A673 (cell line): ENCODE data around the gene RSAD1. TPM values are rescaled to one million over a fixed set of nuclear protein-coding genes. Genes with fewer than 3 reads are reported as not detected.

Experiments used
- BruUV-seq: library from RNA; stranded (reverse); fragments of 400-500 nt; replicated peaks from 2 replicates; lab custom pipeline; 2021; lab: Mats Ljungman, UMichigan
- CTCF ChIA-PET: fragments of 300-600 bp; sonication (Branson Sonifier 250); formaldehyde crosslinking; loops from one replicate; lab custom pipeline; 2022; ENCODE audit warnings: antibody characterized with exemption; lab: Charles Lee
- POLR2A ChIA-PET: fragments of 300-600 bp; sonication (Branson Sonifier 250); formaldehyde crosslinking; loops from one replicate; lab custom pipeline; 2022; ENCODE audit warnings: antibody characterized with exemption; ENCODE audit not compliant: low non-redundant PET; lab: Charles Lee
- DNase-seq: peaks from one replicate; pipeline ENCODE4 v3.0.0-alpha.2; 2015; ENCODE audit warnings: low spot score
- H3K27ac ChIP-seq: fragments of 200-600 bp; sonication (generic); 2 replicates; pipeline ENCODE4 v1.5.1; 2016; ENCODE audit warnings: mixed run types, low read depth, mild to moderate bottlenecking, mixed read lengths, antibody characterized with exemption, low read length; ENCODE audit not compliant: poor library complexity, severe bottlenecking
- H3K27me3 ChIP-seq: fragments of 200-600 bp; sonication (generic); replicated peaks from 2 replicates; pipeline ENCODE4 v1.6.1; 2017; ENCODE audit warnings: mixed run types, low read depth, mild to moderate bottlenecking, mixed read lengths, antibody characterized with exemption, low read length; ENCODE audit not compliant: insufficient read depth, poor library complexity
- H3K36me3 ChIP-seq: fragments of 200-600 bp; sonication (generic); 2 replicates; pipeline ENCODE4 v1.6.1; 2016; ENCODE audit warnings: mixed run types, mild to moderate bottlenecking, mixed read lengths, antibody characterized with exemption, low read length; ENCODE audit not compliant: insufficient read depth, poor library complexity, severe bottlenecking
- H3K4me1 ChIP-seq: fragments of 200-600 bp; sonication (generic); 2 replicates; pipeline ENCODE4 v1.6.1; 2017; ENCODE audit warnings: mixed run types, mild to moderate bottlenecking, mixed read lengths, antibody characterized with exemption, low read length; ENCODE audit not compliant: insufficient read depth, poor library complexity, severe bottlenecking
- H3K4me3 ChIP-seq: fragments of 200-600 bp; sonication (generic); 2 replicates; pipeline ENCODE4 v1.5.1; 2016; ENCODE audit warnings: low read depth, mixed run types, mild to moderate bottlenecking, mixed read lengths, low read length; ENCODE audit not compliant: poor library complexity, severe bottlenecking
- H3K9me3 ChIP-seq: fragments of 200-600 bp; sonication (generic); 2 replicates; pipeline ENCODE4 v1.6.1; 2016; ENCODE audit warnings: mixed run types, low read depth, mild to moderate bottlenecking, mixed read lengths, antibody characterized with exemption, low read length; ENCODE audit not compliant: poor library complexity, severe bottlenecking
- EZH2 ChIP-seq: fragments of 200-600 bp; sonication (generic); IDR thresholded peaks from 2 replicates; pipeline ENCODE4 v1.6.1; 2017; ENCODE audit warnings: borderline replicate concordance, low read depth, mild to moderate bottlenecking, mixed read lengths, antibody characterized with exemption, low read length; ENCODE audit not compliant: poor library complexity, severe bottlenecking
- intact Hi-C: fragments of 100-400 bp; cut with micrococcal nuclease; formaldehyde crosslinking; loops from one replicate; pipeline ENCODE4 v1.10.0; 2022; ENCODE audit not compliant: unreplicated experiment
- total RNA-seq: library from RNA; stranded (reverse); gene quantifications from 2 replicates; pipeline ENCODE4 v1.2.3, GENCODE V29; 2021
- TF ChIP-seq, protein P1 (sequence below): fragments of 300-800, 200-600 bp; sonication (generic); conservative IDR thresholded peaks from 2 replicates; pipeline ENCODE4 v1.5.1; 2017; ENCODE audit warnings: low read depth, mild to moderate bottlenecking, antibody characterized with exemption, low read length, moderate library complexity, mixed read lengths

RSAD1 gene
- total RNA-seq, 1 experiment from 2014 or later, result 44.3 TPM

DNA sequence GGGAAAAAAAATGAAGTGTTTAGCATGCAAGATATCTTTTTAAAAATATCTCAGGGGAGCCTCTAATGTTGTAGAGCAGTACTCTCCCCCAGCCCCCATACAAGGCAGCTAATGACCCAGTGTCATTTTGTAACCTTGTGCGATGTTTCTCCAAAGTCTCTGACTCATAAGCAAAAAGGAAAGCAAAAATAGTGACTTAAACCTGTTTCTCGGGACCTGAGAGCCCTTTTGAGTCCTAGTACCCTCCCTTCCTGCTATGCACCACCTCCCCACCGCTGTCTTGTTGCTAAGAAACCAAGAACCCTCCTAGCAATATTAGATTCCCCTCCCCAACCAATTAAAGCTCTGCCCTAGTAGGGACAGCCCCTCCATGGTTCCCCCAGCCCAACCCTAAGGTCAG is 32.4 kb downstream of the RSAD1 start:
- ChIA-PET CTCF (interaction anchor here (0.5 kb wide), 1 partner anchor 10 kb away, joined by 4 read pairs; no protein-coding TSS in a partner anchor), POLR2A (no interaction called here)
- Histone ChIP-seq H3K27ac (no peak overlapping the region), H3K27me3 (no peaks in the 10 kb centered on the region), H3K36me3 (no peaks in the 10 kb centered on the region), H3K4me1 (peaks cover 6% of the 10 kb centered on the region), H3K4me3 (no peak overlapping the region), H3K9me3 (no peaks in the 10 kb centered on the region)
- DNase-seq, result no peak
- TF ChIP-seq, protein P1, sequence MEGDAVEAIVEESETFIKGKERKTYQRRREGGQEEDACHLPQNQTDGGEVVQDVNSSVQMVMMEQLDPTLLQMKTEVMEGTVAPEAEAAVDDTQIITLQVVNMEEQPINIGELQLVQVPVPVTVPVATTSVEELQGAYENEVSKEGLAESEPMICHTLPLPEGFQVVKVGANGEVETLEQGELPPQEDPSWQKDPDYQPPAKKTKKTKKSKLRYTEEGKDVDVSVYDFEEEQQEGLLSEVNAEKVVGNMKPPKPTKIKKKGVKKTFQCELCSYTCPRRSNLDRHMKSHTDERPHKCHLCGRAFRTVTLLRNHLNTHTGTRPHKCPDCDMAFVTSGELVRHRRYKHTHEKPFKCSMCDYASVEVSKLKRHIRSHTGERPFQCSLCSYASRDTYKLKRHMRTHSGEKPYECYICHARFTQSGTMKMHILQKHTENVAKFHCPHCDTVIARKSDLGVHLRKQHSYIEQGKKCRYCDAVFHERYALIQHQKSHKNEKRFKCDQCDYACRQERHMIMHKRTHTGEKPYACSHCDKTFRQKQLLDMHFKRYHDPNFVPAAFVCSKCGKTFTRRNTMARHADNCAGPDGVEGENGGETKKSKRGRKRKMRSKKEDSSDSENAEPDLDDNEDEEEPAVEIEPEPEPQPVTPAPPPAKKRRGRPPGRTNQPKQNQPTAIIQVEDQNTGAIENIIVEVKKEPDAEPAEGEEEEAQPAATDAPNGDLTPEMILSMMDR, result no peak
- BruUV-seq, result no TSS peak
- intact Hi-C loops, result no loop called here

DNA sequence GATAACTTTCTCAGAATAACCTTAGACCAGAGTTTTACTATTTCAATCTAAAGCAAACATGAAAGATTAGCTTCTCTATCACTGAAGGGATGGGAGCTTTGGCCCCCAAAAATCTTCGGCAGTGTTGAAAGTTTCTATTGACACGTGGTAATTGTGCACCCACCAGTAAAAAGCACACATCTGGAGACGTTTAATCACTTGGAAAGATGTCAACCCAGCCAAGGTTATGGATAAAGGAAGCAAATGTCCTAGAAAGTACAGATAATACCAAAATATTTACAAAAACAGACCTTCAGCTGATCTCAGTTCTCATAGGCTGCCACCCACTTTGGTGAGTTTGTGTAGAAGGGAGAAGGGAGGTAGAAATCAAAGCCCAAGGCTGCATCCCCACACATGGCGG is 34.8 kb downstream of the RSAD1 start:
- intact Hi-C loops, result no loop called here
- no peak overlapping the region for H3K4me3 ChIP-seq
- no TSS peak for BruUV-seq
- ChIA-PET CTCF (no interaction called here), POLR2A (no interaction called here)
- DNase-seq, result no peak
- H3K4me1 ChIP-seq, result no peaks in the 10 kb centered on the region
- no peaks in the 10 kb centered on the region for H3K36me3 ChIP-seq
- TF ChIP-seq, protein P1, result no peak
- TF ChIP-seq EZH2, result no peak
- no peak overlapping the region for H3K27ac ChIP-seq
- H3K9me3 ChIP-seq, result no peaks in the 10 kb centered on the region
- H3K27me3 ChIP-seq, result no peaks in the 10 kb centered on the region

- Histone ChIP-seq H3K4me3 (no peak overlapping the region), H3K27me3 (no peaks in the 10 kb centered on the region), H3K4me1 (no peaks in the 10 kb centered on the region), H3K9me3 (no peaks in the 10 kb centered on the region), H3K27ac (no peak overlapping the region), H3K36me3 (no peaks in the 10 kb centered on the region)
- ChIA-PET CTCF (no interaction called here), POLR2A (no interaction called here)
- intact Hi-C loops, result no loop called here
- DNase-seq, result no peak
- TF ChIP-seq EZH2, result no peak
- no TSS peak for BruUV-seq
Observed at GRCh38 chr17:50514388-50514787, 35.7 kb downstream of the RSAD1 start.

DNA sequence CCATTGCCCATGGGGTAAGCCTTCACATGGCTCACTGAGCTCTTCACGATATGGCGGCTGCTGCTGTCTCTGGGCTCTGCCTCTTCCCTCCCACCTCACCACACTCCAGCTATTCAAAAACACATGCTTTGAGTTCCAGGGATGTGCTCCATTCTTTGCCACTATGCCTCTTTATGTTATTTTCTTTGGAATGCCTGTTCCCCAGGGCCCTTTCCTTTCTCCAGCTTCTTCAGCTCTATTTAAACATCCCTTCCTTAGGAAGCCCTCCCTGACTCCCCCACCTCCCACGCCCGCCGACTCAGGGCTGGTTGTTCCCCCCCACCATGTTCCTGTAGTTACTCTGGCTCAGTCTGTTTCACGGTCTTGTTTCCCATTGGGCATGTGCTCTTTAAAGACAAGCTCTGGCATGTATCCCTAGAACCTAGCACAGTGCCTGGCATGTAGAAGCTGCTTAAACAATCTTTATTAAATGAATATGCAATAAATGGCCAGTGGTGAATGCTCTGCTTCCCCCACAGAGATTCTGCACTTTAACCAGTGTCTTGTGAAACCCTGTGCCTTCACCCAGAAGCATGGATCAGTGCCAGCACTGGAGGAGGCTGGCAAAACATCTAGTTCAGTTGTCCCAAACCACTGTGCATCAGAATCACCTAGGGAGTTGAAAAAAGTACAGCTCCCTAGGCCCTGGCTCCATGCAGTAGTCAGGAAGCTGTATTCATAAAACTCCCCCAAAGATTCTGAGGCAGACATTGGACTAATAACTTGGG is 36.5 kb downstream of the RSAD1 start:
- DNase-seq, result no peak
- Histone ChIP-seq H3K27ac (no peak overlapping the region), H3K4me3 (no peak overlapping the region), H3K36me3 (no peaks in the 10 kb centered on the region), H3K4me1 (no peaks in the 10 kb centered on the region), H3K9me3 (no peaks in the 10 kb centered on the region), H3K27me3 (no peaks in the 10 kb centered on the region)
- ChIA-PET CTCF (no interaction called here), POLR2A (no interaction called here)
- BruUV-seq, result no TSS peak
- TF ChIP-seq, protein P1, result no peak
- no peak for TF ChIP-seq EZH2
- intact Hi-C loops, result no loop called here
